ENCODE results near the gene TRIM40. TPM values are rescaled to one million over a fixed set of nuclear protein-coding genes. Genes with fewer than 3 reads are reported as not detected.

Gene TRIM40, protein sequence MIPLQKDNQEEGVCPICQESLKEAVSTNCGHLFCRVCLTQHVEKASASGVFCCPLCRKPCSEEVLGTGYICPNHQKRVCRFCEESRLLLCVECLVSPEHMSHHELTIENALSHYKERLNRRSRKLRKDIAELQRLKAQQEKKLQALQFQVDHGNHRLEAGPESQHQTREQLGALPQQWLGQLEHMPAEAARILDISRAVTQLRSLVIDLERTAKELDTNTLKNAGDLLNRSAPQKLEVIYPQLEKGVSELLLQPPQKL
- total RNA-seq = 10 to 100 TPM in 2 of 4 donors, 1 to 10 TPM in 1, under 1 TPM in 1; 0.40 to 14.8 (median 7.0) TPM

DNA sequence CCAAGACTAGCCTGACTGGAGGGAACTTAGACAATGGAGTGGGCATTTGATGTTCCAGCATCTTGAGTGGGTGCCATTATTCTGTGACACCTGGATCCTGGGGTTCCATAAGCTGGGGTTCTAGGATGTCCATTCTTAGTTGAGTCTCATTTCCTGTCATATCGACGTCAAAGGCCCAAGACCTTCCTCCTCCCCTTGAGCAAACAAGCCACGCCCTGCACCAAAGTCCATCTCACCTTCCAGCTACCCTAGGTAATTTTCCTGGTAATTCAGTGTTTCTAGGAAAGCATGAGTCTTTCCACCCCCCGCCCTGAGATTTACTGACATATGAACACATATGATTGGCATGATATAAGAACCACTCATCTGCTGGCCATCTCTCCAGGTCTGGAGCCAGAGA, at the start of gene TRIM40:
TRIM40 (plus strand) TSS at position 384 of the 400 bp plus-strand sequence. CDS start 897 bp downstream, outside the sequence.
- TF ChIP-seq EP300 (IDR thresholded peaks at IDR 0.05; ENCODE audit: low read depth) = no peak
- peak in 1 of 3 donors; percentile 38 for TF ChIP-seq POLR2AphosphoS5 (IDR thresholded peaks at IDR 0.05)
- Histone ChIP-seq H3K27ac (peak within 1 kb of the TSS; percentile 28 to 53 (median 52)), H3K27me3 (peaks cover 21% of the 10 kb centered on the region), H3K4me1 (peaks cover 1 to 24% (median 11%) of the 10 kb centered on the region in 4 donors), H3K9me3 (no peaks in the 10 kb centered on the region), H3K4me3 (no peak within 1 kb of the TSS), H3K36me3 (no peaks in the 10 kb centered on the region)
- peak; percentile 86 for DNase-seq
- intact Hi-C loops (cut with DNase I; ENCODE audit: low total_unique reads) (no loop called here), in situ Hi-C loops (cut with MboI; ENCODE audit: low pct_ligation_motif_present in 1 of 4, low pct_unique_long_range_greater_than_20kb in 1 of 4, low sequenced_read_pairs in 3 of 4) (no loop called here)
- 38 to 80% methylated on average over 1 to 4 of the region's 4 CpGs for WGBS, 2 donors (ENCODE audit: low coverage in 1 of 2)

DNA sequence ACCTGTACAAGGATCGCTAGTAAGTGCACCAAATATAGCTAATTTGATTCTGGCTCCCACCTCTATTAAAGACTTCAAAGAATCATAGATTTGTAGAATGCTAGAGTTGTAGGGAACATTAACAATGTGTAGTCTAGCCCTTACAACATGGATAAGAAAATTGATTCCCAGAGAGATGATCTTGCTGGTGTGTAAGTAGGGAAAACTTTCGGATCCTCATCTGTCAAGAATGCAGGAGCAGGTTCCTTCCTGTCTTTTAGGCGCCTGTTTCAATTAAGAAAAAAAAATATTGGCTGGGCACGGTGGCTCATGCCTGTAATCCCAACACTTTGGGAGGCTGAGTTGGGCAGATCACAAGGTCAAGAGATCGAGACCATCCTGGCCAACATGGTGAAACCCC, 48.1 kb upstream of the TRIM40 start:
- TF ChIP-seq, protein P1, sequence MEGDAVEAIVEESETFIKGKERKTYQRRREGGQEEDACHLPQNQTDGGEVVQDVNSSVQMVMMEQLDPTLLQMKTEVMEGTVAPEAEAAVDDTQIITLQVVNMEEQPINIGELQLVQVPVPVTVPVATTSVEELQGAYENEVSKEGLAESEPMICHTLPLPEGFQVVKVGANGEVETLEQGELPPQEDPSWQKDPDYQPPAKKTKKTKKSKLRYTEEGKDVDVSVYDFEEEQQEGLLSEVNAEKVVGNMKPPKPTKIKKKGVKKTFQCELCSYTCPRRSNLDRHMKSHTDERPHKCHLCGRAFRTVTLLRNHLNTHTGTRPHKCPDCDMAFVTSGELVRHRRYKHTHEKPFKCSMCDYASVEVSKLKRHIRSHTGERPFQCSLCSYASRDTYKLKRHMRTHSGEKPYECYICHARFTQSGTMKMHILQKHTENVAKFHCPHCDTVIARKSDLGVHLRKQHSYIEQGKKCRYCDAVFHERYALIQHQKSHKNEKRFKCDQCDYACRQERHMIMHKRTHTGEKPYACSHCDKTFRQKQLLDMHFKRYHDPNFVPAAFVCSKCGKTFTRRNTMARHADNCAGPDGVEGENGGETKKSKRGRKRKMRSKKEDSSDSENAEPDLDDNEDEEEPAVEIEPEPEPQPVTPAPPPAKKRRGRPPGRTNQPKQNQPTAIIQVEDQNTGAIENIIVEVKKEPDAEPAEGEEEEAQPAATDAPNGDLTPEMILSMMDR (IDR thresholded peaks at IDR 0.05) = no peak
- no peak for TF ChIP-seq POLR2AphosphoS5 (IDR thresholded peaks at IDR 0.05)
- TF ChIP-seq POLR2A (IDR thresholded peaks at IDR 0.05) = no peak
- TF ChIP-seq EP300 (IDR thresholded peaks at IDR 0.05; ENCODE audit: low read depth) = no peak
- in situ Hi-C loops (cut with MboI; ENCODE audit: low pct_ligation_motif_present in 1 of 4, low pct_unique_long_range_greater_than_20kb in 1 of 4, low sequenced_read_pairs in 3 of 4) (no loop called here), intact Hi-C loops (cut with DNase I; ENCODE audit: low total_unique reads) (no loop called here)
- H3K27ac ChIP-seq = no peak overlapping the region
- H3K36me3 ChIP-seq = no peaks in the 10 kb centered on the region
- peaks cover 51% of the 10 kb centered on the region for H3K27me3 ChIP-seq
- 62 to 85% methylated on average over 2 to 5 of the region's 5 CpGs for WGBS, 2 donors (ENCODE audit: low coverage in 1 of 2)
- H3K4me1 ChIP-seq = peaks cover 0 to 12% (median 3%) of the 10 kb centered on the region in 4 donors
- no peaks in the 10 kb centered on the region for H3K9me3 ChIP-seq
- DNase-seq = no peak
- H3K4me3 ChIP-seq = no peak overlapping the region

DNA sequence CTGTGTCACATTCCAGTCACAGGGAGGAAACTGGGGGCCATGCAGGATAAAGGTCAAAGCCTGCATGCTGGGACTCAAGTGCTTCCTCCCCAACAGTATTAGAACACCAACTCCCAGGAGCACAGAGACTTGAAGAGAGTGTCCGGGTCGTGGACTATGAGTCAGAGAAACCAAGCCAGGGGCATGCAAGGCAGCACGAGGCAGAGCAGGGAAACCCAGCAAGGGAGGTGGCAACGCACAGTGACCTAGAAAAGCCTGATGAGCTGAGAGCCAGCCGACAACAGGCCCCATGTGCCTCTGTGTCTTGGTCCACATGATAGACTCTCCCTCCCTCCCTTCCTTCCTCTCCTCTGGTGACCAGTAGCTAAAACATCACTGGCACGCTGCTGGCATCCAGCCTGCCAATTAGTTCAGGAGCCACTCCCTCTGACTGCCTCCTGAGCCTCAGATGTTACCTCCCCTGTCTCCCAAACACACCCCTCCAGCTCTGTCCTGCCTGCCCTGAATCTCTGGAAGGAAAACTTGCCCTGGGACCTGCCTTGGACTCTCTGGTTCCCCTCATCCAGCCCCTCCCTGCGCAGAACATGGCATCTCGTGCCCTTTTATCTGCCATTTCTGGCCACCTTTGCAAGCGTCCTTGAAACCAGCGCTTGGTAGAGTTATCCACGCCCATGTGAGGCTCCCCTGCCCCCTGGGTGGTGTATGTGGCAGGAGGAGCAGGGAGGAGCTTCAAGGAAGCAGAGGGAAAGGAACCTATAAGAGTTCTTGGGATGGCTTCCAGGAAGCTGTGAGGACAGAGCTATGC, 44.2 kb upstream of the TRIM40 start:
- in situ Hi-C loops (cut with MboI; ENCODE audit: low pct_ligation_motif_present in 1 of 4, low pct_unique_long_range_greater_than_20kb in 1 of 4, low sequenced_read_pairs in 3 of 4) = no loop called here
- peaks cover 62% of the 10 kb centered on the region for H3K27me3 ChIP-seq
- H3K36me3 ChIP-seq = no peaks in the 10 kb centered on the region
- H3K4me1 ChIP-seq = peaks cover 0 to 16% (median 3%) of the 10 kb centered on the region in 4 donors
- no peak overlapping the region for H3K4me3 ChIP-seq
- 17 to 30% methylated on average over 1 to 11 of the region's 11 CpGs for WGBS, 2 donors (ENCODE audit: low coverage in 1 of 2)
- TF ChIP-seq, protein P1 (IDR thresholded peaks at IDR 0.05) = no peak
- TF ChIP-seq POLR2A (IDR thresholded peaks at IDR 0.05) = peak; percentile 9
- H3K27ac ChIP-seq = peak overlapping the region; percentile 45 to 63 (median 56)
- no peaks in the 10 kb centered on the region for H3K9me3 ChIP-seq
- intact Hi-C loops (cut with DNase I; ENCODE audit: low total_unique reads) = no loop called here
- peak; percentile 64 for DNase-seq

DNA sequence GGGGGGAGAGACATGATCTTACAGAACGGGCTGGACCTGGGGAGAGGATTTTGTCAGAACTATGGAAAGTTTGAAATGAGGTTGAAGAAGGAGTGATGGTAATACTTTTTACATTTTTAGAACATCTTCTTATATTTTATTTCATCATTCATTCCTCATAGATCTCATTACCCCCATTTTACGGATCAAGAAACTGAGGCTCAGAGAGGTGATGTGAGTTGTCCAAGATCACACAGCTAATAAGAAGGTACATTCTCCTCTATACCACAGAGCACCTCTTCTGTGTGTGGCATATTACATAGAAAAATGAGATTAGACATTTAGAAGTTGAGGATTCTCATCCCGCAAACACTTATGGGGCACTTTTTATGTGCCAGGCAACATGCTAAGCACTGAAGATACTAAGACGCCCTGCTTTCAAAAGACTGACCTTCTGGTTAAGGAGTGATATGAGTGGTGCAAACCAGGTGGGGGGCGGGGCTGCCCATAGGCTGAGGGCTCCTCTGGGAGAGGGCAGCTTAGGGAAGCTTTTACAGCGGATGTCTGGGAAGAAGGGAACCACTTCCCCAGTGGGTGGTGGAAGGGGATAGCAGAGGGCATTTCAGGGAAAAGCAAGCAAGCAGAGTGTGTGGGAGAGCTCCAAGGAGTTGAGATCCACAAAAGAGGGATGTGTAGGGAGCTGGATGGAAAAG, 42.9 kb upstream of the TRIM40 start:
- no peak overlapping the region for H3K27ac ChIP-seq
- in situ Hi-C loops (cut with MboI; ENCODE audit: low pct_ligation_motif_present in 1 of 4, low pct_unique_long_range_greater_than_20kb in 1 of 4, low sequenced_read_pairs in 3 of 4) = no loop called here

More for the DNA sequence above, 42.9 kb upstream of the TRIM40 start:
- TF ChIP-seq EP300 (IDR thresholded peaks at IDR 0.05; ENCODE audit: low read depth) (no peak), POLR2A (IDR thresholded peaks at IDR 0.05) (no peak), POLR2AphosphoS5 (IDR thresholded peaks at IDR 0.05) (no peak)
- TF ChIP-seq, protein P1 (IDR thresholded peaks at IDR 0.05) = no peak
- intact Hi-C loops (cut with DNase I; ENCODE audit: low total_unique reads) = no loop called here
- Histone ChIP-seq H3K36me3 (no peaks in the 10 kb centered on the region), H3K4me1 (peaks cover 0 to 22% (median 3%) of the 10 kb centered on the region in 4 donors), H3K9me3 (no peaks in the 10 kb centered on the region), H3K4me3 (no peak overlapping the region), H3K27me3 (peaks cover 62% of the 10 kb centered on the region)
- 50 to 100% methylated on average over 2 to 6 of the region's 6 CpGs for WGBS, 2 donors (ENCODE audit: low coverage in 1 of 2)
- no peak for DNase-seq
